CD14-positive monocyte (primary cell): Measurements from ENCODE around the gene RNF130. TPM values are rescaled to one million over a fixed set of nuclear protein-coding genes. Genes with fewer than 3 reads are reported as not detected.
A peak's percentile ranks its signal among the peaks of the same experiment; 100 is the strongest.

ENCODE experiments used
- DNase-seq, 3 donors: peaks; one replicate each; pipeline ENCODE4 v3.0.0-alpha.2; 2011 to 2022
- H2AFZ ChIP-seq: 2 replicates; pipeline ENCODE4 v1.6.0; 2012; ENCODE audit warnings: mild to moderate bottlenecking, low read depth, low read length, inconsistent platforms; ENCODE audit not compliant: insufficient read depth, poor library complexity, severe bottlenecking
- H3K27ac ChIP-seq, 2 donors: 1 replicate in 1 of 2; 2 replicates in 1 of 2; pipeline ENCODE4 v1.5.1; 2012 to 2013; ENCODE audit warnings: low read length in 2 of 2, control low read depth in 1 of 2, inconsistent platforms in 1 of 2, low read depth in 1 of 2, mild to moderate bottlenecking in 1 of 2
- H3K27me3 ChIP-seq, 2 donors: one replicate each; pipeline versions ENCODE4 v1.6.0 to v1.6.1; 2011 to 2013; ENCODE audit warnings: low read length in 2 of 2; ENCODE audit not compliant: control insufficient read depth in 2 of 2, insufficient read depth in 2 of 2
- H3K36me3 ChIP-seq, 2 donors: replicated peaks in 1 of 2; 1 replicate in 1 of 2; 2 replicates in 1 of 2; pipeline versions ENCODE4 v1.5.1 to v1.6.1; 2012 to 2013; ENCODE audit warnings: low read length in 2 of 2, control low read depth in 1 of 2, inconsistent platforms in 1 of 2, mild to moderate bottlenecking in 1 of 2; ENCODE audit not compliant: insufficient read depth in 2 of 2, control insufficient read depth in 1 of 2
- H3K4me1 ChIP-seq, 2 donors: 1 replicate in 1 of 2; 2 replicates in 1 of 2; pipeline versions ENCODE4 v1.5.1 to v1.6.1; 2012 to 2013; ENCODE audit warnings: low read length in 2 of 2, control low read depth in 1 of 2, inconsistent platforms in 1 of 2, mild to moderate bottlenecking in 1 of 2, moderate library complexity in 1 of 2; ENCODE audit not compliant: insufficient read depth in 2 of 2, control insufficient read depth in 1 of 2
- H3K4me2 ChIP-seq: replicated peaks from 2 replicates; pipeline ENCODE3; 2012; ENCODE audit warnings: low read length, moderate library complexity, mild to moderate bottlenecking; ENCODE audit not compliant: poor library complexity, severe bottlenecking; ENCODE audit errors: extremely low read depth
- H3K4me3 ChIP-seq, 3 experiments: fragments of 200-600 bp in 1 of 3; sonication (generic) in 1 of 3; replicated peaks in 1 of 3; 1 replicate in 2 of 3; 2 replicates in 1 of 3; pipeline ENCODE4 v1.5.1; 2011 to 2013; ENCODE audit warnings: low read length in 3 of 3, mild to moderate bottlenecking in 3 of 3, control low read depth in 2 of 3, low read depth in 2 of 3, inconsistent platforms in 1 of 3, moderate library complexity in 1 of 3
- H3K79me2 ChIP-seq: 2 replicates; pipeline ENCODE4 v1.6.0; 2012; ENCODE audit warnings: mild to moderate bottlenecking, control low read depth, inconsistent platforms, low read length, moderate library complexity; ENCODE audit not compliant: insufficient read depth
- H3K9ac ChIP-seq: 2 replicates; pipeline ENCODE4 v1.6.0; 2017; ENCODE audit warnings: low read length, mild to moderate bottlenecking; ENCODE audit not compliant: insufficient read depth, poor library complexity, severe bottlenecking
- H3K9me3 ChIP-seq, 2 donors: replicated peaks in 1 of 2; 1 replicate in 1 of 2; 2 replicates in 1 of 2; pipeline versions ENCODE4 v1.5.1 to v1.6.1; 2012 to 2013; ENCODE audit warnings: low read length in 2 of 2, control low read depth in 1 of 2; ENCODE audit not compliant: control insufficient read depth in 1 of 2, insufficient read depth in 1 of 2
- H4K20me1 ChIP-seq: 2 replicates; pipeline ENCODE4 v1.6.0; 2012; ENCODE audit warnings: mild to moderate bottlenecking, low read length, control low read depth, moderate library complexity; ENCODE audit not compliant: insufficient read depth
- H3K27ac Mint-ChIP-seq, 7 donors: one replicate each; pipeline ENCODE4 v1.8.0; 2020; ENCODE audit warnings: mild to moderate bottlenecking in 7 of 7, mixed read lengths in 7 of 7, moderate library complexity in 6 of 7, inconsistent platforms in 2 of 7
- H3K27me3 Mint-ChIP-seq, 3 donors: one replicate each; pipeline ENCODE4 v1.8.0; 2021 to 2022; ENCODE audit warnings: low read depth in 3 of 3, mild to moderate bottlenecking in 3 of 3, mixed read lengths in 3 of 3, moderate library complexity in 3 of 3, inconsistent platforms in 1 of 3
- H3K36me3 Mint-ChIP-seq, 2 donors: one replicate each; pipeline ENCODE4 v1.8.0; 2020; ENCODE audit warnings: mixed read lengths in 2 of 2, inconsistent platforms in 1 of 2, mild to moderate bottlenecking in 1 of 2
- H3K4me1 Mint-ChIP-seq: one replicate; pipeline ENCODE4 v1.8.0; 2020; ENCODE audit warnings: mild to moderate bottlenecking, mixed read lengths
- H3K4me3 Mint-ChIP-seq, 2 donors: one replicate each; pipeline ENCODE4 v1.8.0; 2020; ENCODE audit warnings: mild to moderate bottlenecking in 2 of 2, mixed read lengths in 2 of 2, moderate library complexity in 1 of 2
- H3K9me3 Mint-ChIP-seq, 7 donors: one replicate each; pipeline ENCODE4 v1.8.0; 2020 to 2022; ENCODE audit warnings: mixed read lengths in 7 of 7, mild to moderate bottlenecking in 6 of 7, moderate library complexity in 6 of 7, inconsistent platforms in 2 of 7
- WGBS: methylation state at CpG from one replicate; pipeline ENCODE4 v1.1.5; 2013; ENCODE audit warnings: missing lambda C conversion rate; ENCODE audit not compliant: insufficient coverage; 5-methylcytosine and 5-hydroxymethylcytosine counted together
- intact Hi-C, 2 donors: fragments of 100-400 bp; cut with micrococcal nuclease; formaldehyde crosslinking; loops; one replicate each; pipeline versions ENCODE4 v1.15.0 to v1.15.1; 2023
- polyA plus RNA-seq, 3 donors: library from polyadenylated mRNA; depleted of rRNA in 1 of 3; unstranded in 2 of 3; stranded (reverse) in 1 of 3; fragments of 300-500 nt in 2 of 3; fragments of >200 nt in 1 of 3; fragmentation: Illumina TruSeq in 2 of 3; gene quantifications; 1 replicate in 2 of 3; 2 replicates in 1 of 3; pipeline ENCODE4 v1.2.3, GENCODE V29; 2012 to 2021
- TF ChIP-seq, protein P1 (sequence below): fragments of 200-600 bp; IDR thresholded peaks from one replicate; pipeline ENCODE4 v1.8.0; 2022; ENCODE audit warnings: antibody characterized with exemption, mild to moderate bottlenecking

Gene RNF130
- polyA plus RNA-seq, 3 donors = 294 to 439 (median 376) TPM

DNA sequence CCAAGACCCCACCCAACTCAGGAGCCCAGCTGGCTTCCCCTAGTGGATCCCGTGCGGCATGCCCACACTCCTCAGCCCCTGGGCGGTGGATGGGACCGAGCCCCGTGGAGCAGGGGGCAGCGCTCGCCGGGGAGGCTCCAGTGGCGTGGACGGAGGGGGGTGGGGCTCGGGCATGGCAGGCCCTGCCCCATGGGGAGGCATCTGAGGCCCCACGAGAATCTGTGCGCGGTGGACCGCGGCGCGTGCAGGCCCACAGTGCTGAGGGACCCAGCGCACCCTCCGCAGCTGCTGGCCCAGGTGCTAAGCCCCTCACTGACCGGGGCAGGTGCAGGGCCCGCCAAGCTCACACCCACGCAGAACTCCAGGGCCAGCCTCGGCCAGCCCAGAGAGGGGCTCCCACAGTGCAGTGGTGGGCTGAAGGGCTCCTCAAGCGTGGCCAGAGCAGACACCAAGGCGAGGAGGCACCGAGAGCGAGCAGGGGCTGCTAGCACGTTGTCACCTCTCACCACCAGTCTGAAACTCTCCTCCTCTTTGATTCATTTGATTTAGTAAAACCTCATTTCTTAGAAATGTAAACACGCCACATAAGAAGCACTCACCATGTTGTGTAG is 25.6 kb downstream of the RNF130 start:
- H3K9ac ChIP-seq = no peak overlapping the region
- Mint-ChIP-seq H3K4me3 (no peak overlapping the region), H3K36me3 (peaks cover 18 to 20% of the 10 kb centered on the region in 2 donors), H3K27me3 (peaks cover 0 to 2% (median 0%) of the 10 kb centered on the region in 3 donors), H3K9me3 (peaks cover 0 to 2% (median 0%) of the 10 kb centered on the region in 7 donors), H3K27ac (peak overlapping the region in 1 of 7 donors; percentile 69), H3K4me1 (peaks cover 35% of the 10 kb centered on the region)
- H3K27me3 ChIP-seq = no peaks in the 10 kb centered on the region
- peaks cover 16 to 28% of the 10 kb centered on the region in 2 donors for H3K4me1 ChIP-seq
- peaks cover 2 to 46% of the 10 kb centered on the region in 2 donors for H3K36me3 ChIP-seq
- H3K27ac ChIP-seq = no peak overlapping the region
- H3K4me3 ChIP-seq = no peak overlapping the region
- TF ChIP-seq, protein P1, sequence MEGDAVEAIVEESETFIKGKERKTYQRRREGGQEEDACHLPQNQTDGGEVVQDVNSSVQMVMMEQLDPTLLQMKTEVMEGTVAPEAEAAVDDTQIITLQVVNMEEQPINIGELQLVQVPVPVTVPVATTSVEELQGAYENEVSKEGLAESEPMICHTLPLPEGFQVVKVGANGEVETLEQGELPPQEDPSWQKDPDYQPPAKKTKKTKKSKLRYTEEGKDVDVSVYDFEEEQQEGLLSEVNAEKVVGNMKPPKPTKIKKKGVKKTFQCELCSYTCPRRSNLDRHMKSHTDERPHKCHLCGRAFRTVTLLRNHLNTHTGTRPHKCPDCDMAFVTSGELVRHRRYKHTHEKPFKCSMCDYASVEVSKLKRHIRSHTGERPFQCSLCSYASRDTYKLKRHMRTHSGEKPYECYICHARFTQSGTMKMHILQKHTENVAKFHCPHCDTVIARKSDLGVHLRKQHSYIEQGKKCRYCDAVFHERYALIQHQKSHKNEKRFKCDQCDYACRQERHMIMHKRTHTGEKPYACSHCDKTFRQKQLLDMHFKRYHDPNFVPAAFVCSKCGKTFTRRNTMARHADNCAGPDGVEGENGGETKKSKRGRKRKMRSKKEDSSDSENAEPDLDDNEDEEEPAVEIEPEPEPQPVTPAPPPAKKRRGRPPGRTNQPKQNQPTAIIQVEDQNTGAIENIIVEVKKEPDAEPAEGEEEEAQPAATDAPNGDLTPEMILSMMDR = no peak
- H2AFZ ChIP-seq = no peak overlapping the region
- H3K79me2 ChIP-seq = peaks cover 100% of the 10 kb centered on the region
- 97% methylated on average over 24 of the region's 30 CpGs for WGBS
- intact Hi-C loops = no loop called here
- no peak overlapping the region for H3K4me2 ChIP-seq
- no peak for DNase-seq
- no peaks in the 10 kb centered on the region for H3K9me3 ChIP-seq
- H4K20me1 ChIP-seq = peaks cover 100% of the 10 kb centered on the region

DNA sequence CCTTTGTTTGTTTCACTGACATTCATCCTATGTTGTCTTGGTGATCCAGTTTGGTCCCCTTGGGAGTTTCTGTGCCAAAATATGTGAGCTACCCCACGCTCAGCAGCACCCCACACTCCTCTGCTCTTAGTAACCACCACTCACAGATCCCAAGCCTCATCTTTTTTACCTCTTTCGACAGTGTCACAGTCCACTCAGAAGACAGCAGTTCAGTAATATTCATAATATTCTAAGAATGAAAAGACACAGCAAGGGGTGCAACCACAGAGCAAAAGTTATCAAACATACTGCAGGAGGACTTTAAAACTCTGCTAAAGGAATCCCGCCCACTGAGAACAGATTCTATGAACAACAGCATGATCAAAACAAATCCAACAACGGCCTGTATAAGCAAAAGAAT is 28.2 kb downstream of the RNF130 start:
- 100% methylated on average over 2 of the region's 4 CpGs for WGBS
- H3K27ac Mint-ChIP-seq = peak overlapping the region in 6 of 7 donors; percentile 3 to 84 (median 46)

More for the DNA sequence above, 28.2 kb downstream of the RNF130 start:
- Histone ChIP-seq H3K27me3 (no peaks in the 10 kb centered on the region), H3K27ac (peak overlapping the region in 1 of 2 donors; percentile 32), H3K4me2 (no peak overlapping the region), H2AFZ (no peak overlapping the region), H3K4me3 (no peak overlapping the region), H3K4me1 (peaks cover 0 to 4% of the 10 kb centered on the region in 2 donors), H3K79me2 (peaks cover 100% of the 10 kb centered on the region), H3K9ac (no peak overlapping the region), H3K36me3 (peaks cover 21 to 72% of the 10 kb centered on the region in 2 donors), H3K9me3 (no peaks in the 10 kb centered on the region), H4K20me1 (peaks cover 100% of the 10 kb centered on the region)
- peaks cover 41 to 46% of the 10 kb centered on the region in 2 donors for H3K36me3 Mint-ChIP-seq
- H3K27me3 Mint-ChIP-seq = peaks cover 0 to 2% (median 0%) of the 10 kb centered on the region in 3 donors
- intact Hi-C loops = no loop called here
- peaks cover 0 to 2% (median 0%) of the 10 kb centered on the region in 7 donors for H3K9me3 Mint-ChIP-seq
- DNase-seq = no peak
- TF ChIP-seq, protein P1 = no peak
- no peak overlapping the region for H3K4me3 Mint-ChIP-seq
- H3K4me1 Mint-ChIP-seq = peaks cover 11% of the 10 kb centered on the region
